DMS53 (cell line): ENCODE measurements around the gene CNKSR1.

ENCODE experiments used
- DNase-seq: peaks from one replicate; lab custom pipeline; 2025; lab: John Stamatoyannopoulos, UW

CNKSR1 gene

GRCh38 chr1:26177182-26177684, at the start of gene CNKSR1:
Gene CNKSR1 (plus strand): TSS chr1:26177491. CDS start chr1:26177548, 57 bp downstream.
- DNase-seq = peak; percentile 95

- DNase-seq = no peak
These were observed 47.5 kb upstream of the CNKSR1 start for GRCh38 chr1:26129778-26130177.

GRCh38 chr1:26130695-26131094, 46.6 kb upstream of the CNKSR1 start:
- no peak for DNase-seq

DNA sequence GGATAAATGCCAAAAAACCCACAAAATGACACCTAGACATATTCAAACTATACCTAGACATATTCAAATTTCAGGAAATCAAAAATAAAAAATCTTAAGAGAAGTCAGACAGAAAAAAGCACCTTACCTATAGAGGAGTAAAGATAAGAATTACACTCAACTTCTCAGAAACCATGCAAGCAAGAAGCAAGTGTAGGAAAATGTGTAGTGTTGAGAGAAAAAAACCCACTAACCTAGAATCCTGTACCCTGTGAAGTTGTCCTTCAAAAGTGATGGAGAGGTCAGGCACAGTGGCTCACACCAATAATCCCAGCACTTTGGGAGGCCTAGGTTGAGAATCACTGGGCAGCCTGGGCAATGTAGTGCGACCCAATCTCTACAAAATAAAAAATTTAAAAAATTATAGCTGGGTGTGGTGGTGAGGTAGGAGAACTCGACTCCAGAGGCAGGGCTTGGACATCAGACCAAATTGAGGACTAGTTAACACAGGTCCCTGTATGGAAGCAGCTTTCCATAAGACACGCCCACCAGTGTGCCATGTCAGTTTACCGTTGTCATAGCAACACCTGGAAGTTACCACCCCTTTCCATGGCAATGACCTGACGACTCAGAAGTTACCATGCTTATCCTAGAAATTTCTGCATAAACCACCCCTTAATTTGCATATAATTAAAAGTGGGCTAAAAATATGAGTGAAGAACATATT, 45.0 kb upstream of the CNKSR1 start:
- DNase-seq = peak; percentile 44

DNA sequence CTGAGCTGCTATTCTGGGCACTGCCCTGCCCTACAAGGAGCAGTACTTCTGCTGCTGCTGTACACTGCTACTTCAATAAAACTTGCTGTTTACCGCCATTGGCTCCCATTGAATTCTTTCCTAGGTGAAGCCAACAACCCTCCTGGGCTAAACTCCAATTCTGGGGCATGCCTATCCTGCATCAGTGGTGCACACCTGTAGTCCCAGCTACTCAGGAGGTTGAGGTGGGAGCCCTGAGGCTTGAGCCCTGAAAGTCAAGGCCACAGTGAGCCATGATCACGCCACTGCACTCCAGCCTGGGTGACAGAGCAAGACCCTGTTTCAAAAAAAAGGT, 44.5 kb upstream of the CNKSR1 start:
- DNase-seq = no peak

- DNase-seq = no peak
These were observed 42.8 kb upstream of the CNKSR1 start for GRCh38 chr1:26134466-26134865.

GRCh38 chr1:26138974-26139558, 38.2 kb upstream of the CNKSR1 start:
- peak; percentile 69 for DNase-seq

DNA sequence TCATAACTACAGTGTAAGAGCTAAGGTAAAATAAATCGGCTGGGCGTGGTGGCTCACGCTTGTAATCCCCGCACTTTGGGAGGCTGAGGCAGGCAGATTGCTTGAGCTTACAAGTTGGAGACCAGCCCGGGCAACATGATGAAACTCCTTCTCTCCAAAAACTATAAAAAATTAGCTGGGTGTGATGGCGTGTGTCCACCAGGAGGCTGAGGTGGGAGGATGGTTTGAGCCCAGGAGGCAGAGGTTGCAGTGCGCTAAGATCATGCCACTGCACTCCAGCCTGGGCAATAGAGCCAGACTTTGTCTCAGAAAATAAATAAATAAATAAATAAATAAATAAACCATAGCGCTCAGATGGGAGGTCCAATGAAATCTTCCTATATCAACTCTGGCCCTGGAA, 35.1 kb upstream of the CNKSR1 start:
- no peak for DNase-seq

- peak; percentile 97 for DNase-seq
These were observed 32.0 kb upstream of the CNKSR1 start for GRCh38 chr1:26145041-26145959.

DNA sequence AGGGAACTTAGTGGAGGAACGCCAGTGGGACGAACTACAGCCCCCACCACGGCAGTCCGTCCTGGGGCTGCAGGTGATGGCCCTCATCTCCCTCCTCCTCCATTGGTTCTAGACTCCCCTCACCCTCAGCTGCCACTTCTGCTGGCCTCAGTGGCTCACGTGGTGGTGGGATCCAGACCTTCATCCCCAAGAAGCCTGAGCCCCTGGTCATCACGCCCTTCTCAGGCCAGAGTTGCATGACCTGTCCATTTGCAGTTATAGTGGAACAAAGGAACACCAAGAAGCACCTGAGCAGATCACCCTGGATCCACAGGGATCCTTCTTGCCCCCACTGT, 31.4 kb upstream of the CNKSR1 start:
- no peak for DNase-seq

- no peak for DNase-seq
These were observed 28.4 kb upstream of the CNKSR1 start for GRCh38 chr1:26148887-26149286.

- DNase-seq = no peak
These were observed 23.2 kb upstream of the CNKSR1 start for GRCh38 chr1:26153966-26154532.

GRCh38 chr1:26154750-26155149, 22.5 kb upstream of the CNKSR1 start:
- no peak for DNase-seq

- DNase-seq = no peak
These were observed 21.7 kb upstream of the CNKSR1 start for GRCh38 chr1:26155370-26156284.

- DNase-seq = no peak
These were observed 20.8 kb upstream of the CNKSR1 start for GRCh38 chr1:26156285-26157038.

GRCh38 chr1:26158271-26158907, 18.9 kb upstream of the CNKSR1 start:
- no peak for DNase-seq

GRCh38 chr1:26158908-26159742, 18.2 kb upstream of the CNKSR1 start, which contains the start of gene FAM110D:
Gene FAM110D (plus strand): TSS chr1:26159079. CDS start chr1:26161292, 2,213 bp downstream.
- no peak for DNase-seq

DNA sequence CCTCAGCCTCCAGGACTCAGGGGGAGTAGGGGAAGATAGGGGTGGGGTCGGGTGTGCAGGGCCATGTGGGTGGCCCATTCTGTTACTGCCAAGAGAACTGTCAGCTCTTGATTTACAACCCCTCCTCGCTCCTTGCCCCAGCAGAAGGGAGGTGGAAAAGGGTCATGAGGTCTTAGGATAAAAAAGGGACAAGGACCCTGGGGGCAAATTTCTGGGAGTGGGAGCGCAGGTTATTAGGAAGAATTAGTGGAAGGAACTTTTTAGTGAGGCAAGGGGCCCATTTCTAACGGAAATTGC, 17.6 kb upstream of the CNKSR1 start:
- no peak for DNase-seq
